Middle frontal gyrus (tissue), 1 donor: ENCODE measurements around the gene CES4A.
"Not testable (repeated sequence)": the region's sequence is repeated elsewhere in the genome, so short reads cannot be mapped to it uniquely, and the experiment has no call there.

ENCODE experiments used
- DNase-seq: peaks from one replicate; pipeline ENCODE4 v3.0.0-alpha.2; 2015; ENCODE audit warnings: low spot score; ENCODE audit errors: extremely low spot score

The CES4A gene

DNA sequence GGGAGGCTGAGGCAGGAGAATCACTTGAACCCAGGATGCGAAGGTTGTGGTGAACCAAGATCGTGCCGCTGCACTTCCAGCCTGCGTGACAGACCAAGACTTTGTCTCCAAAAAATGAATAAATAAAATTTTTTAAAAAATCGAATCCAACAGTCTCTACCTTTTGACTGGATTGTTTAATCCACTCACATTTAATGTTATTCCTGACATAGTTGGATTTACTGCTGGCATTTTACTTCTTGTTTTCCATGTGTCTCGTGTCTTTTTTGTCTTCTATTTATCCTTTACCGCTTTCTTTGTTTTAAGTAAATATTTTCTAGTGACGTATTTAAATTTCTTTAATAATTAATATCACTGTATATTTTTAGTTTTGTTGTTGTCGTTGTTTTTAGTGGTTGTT, 5.4 kb upstream of the CES4A start:
- DNase-seq = no peak

- DNase-seq = no peak
Observed at GRCh38 chr16:66984892-66985311, 3.5 kb upstream of the CES4A start.

DNA sequence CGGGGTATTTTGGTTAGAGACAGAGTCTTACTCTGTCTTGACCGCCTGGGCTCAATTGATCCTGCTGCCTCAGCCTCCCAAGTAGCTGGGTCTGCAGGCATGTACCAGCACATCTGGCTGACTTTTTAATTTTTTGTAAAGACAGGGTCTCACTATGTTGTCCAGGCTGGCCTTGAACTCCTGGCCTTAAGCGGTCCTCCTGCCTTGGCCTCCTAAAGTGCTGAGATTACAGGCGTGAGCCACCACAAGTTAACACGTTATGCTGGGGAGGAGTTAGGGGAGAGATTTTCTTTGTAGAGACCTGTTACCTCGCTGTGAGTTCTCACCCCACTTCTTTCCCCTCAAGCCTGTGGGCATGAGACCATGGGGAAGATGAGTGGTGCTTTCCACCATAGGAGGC, 1.8 kb upstream of the CES4A start:
- DNase-seq = no peak

- no peak for DNase-seq
Observed at GRCh38 chr16:66991545-66992077, 3.2 kb downstream of the CES4A start.

DNA sequence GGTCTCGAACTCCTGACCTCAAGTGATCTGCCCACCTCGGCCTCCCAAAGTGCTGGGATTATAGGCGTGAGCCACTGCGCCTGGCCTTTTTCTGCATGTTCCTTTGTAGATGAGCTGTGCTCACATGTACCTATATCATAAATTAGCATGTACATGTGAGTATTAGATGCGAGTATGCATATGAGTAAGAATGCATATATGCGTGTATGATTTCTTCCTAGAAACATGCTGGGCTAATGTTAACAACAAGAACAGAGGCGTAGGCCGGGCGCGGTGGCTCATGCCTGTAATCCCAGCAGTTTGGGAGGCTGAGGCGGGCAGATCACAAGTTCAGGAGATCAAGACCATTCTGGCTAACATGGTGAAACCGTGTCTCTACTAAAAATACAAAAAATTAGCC, 5.2 kb downstream of the CES4A start:
- not testable (repeated sequence) for DNase-seq

GRCh38 chr16:66996324-66996982, 8.1 kb downstream of the CES4A start:
- DNase-seq = peak; percentile 87

DNA sequence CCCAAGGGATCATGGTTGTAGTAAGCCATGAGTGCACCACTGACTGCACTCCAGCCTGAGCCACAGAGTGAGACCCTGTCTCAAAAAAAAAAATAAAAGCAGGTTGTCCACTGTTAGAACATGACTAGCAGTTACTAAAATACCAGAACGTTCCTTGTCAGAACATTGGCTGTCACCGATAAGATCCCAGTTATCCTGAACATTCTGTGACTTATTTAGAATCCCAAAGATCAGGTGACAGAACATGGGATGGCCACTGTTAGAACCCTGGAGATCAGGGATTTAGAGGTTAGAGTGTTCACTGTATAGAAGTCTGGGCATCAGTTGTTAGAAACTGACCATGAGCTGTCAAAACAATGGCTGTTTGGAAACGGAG, 8.6 kb downstream of the CES4A start:
- DNase-seq = no peak

GRCh38 chr16:67000384-67001351, 12.3 kb downstream of the CES4A start:
- DNase-seq = peak; percentile 66

DNA sequence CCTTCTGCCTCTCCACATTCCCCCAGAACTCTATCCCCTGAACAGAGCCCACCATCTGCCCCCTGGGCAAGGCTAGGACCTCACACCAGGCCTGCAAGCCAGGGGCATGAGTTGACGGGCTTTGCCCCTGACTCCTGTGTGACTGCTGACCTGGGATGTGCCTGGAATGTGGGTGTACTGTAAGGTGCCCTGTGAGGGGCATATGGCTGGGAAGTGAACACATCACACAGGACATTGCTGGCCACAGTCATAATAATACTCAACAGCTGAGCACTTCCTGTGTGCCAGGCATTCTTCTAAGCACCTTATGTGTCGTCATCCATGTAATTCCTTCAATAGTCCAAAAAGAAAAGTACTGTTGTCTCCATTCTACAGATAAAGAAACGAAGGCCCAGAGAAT, 13.3 kb downstream of the CES4A start:
- DNase-seq = no peak

DNA sequence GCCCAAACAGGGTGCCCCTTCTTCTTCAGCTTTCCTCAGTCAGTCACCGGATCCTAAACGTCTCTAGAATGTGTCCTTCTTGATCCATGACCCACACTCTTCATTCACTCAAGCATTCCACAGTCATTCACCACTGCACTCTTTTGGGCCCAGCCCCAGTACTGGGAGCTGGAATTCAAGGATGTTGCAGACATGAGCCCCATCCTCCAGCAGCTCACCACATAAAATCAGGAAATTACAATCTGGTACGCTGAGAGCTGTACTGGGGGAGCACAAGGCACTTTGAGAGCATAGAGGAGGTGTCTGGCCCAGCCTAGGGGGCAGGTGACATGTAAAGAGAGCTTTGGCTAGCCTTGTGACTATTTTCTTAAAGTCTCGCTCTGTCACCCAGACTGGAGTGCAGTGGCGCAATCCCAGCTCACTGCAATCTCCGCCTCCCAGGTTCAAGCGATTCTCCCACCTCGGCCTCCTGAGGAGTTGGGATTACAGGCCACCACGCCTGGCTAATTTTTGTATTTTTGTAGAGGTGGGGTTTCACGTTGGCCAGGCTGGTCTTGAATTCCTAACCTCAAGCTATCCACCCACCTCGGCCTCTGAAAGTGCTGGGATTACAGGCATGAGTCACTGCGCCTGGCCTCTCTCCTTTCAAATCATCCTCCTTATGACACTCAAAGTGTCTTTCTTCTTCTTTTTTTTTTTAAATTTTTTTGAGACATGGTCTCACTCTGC, 18.7 kb downstream of the CES4A start:
- DNase-seq = no peak

GRCh38 chr16:67009158-67009557, 20.8 kb downstream of the CES4A start:
- DNase-seq = no peak

DNA sequence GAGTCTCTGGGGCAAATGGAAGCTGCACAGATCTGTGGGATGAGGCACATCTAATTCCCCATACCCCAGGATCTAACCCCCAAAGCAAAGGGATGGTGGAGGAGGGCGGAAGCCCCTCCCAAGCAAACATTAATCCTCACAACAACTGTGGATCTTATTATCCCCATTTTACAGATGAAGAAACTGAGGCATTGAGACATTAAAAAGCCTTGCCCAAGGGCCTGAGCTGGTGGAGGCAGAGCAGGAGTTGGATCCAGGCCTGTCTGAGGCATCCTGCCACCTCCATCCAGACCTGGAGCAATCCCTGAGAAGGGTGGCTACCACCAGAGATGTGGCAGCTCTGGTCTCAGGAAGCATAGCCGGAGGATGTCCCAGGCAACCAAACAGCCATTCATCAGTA, 22.9 kb downstream of the CES4A start:
- DNase-seq = no peak

DNA sequence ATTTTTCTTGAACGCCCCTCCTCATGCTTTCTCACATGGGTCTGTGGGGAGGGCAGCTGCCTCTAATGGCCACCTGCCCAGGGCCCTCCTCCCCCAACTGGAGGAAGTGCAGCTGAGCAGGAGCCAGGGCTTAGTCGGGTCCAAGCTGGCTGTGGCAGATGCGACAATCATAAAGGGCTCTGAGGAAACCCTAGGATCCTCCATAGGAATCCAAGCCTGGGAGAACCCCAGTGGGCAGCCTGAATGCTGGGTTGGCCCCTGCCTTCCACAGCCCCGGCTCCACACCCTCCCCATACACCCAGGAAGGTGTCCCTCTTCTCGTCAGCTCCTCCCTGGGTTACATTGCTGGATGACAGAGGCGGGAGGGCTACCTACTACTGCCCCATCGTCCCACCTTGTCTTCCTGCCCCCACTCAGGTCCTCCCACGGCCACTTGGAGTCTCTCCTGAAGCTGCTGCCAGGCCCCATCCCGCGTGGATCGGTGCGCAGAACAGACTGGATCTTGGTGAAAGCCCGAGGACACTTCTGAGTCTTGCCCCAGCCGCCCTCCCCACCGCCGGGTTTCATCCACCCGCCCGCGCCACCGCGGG, 24.9 kb downstream of the CES4A start:
- DNase-seq = no peak

- DNase-seq = no peak
Observed at GRCh38 chr16:67013823-67014633, 25.6 kb downstream of the CES4A start.

- DNase-seq = no peak
Observed at GRCh38 chr16:67014634-67015312, 26.4 kb downstream of the CES4A start.

GRCh38 chr16:67015313-67015731, 26.9 kb downstream of the CES4A start:
- DNase-seq = no peak

DNA sequence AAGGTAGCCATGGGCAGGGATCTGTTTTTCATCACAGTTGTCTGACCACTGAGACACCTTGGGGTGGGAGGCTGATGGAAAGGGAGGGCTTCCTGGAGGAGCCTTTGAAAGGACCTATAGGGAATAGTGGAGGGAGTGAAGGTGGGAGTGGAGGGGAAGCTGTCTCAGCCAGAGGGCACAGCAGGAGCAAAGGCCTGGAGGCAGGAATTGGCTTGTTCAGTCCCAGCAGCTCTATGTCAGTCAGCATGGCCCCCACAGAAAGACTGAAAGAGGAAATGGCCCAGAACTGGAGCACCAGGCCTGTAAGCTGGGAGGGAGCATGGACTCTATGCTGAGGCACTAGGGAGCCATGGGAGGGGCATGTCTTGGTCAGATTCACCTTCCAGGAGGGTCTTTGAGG, 27.8 kb downstream of the CES4A start:
- no peak for DNase-seq

GRCh38 chr16:67016681-67017420, 28.5 kb downstream of the CES4A start:
- DNase-seq = no peak

DNA sequence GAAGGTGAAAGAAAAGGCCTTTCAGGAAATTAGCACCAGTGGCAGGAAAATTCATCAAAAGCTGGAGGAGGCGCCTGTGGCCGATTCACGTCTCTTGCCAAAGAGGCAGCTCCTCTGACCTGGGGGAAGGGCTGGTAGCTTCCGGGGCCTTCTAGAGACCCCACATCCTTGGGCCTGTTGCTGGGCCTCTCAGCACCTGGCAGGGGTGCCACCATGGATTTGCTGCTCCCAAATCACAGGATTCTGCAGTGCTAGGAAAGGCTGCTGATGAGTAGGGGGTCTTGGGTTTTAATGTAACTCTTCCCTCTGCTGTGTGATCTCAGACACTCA, 29.0 kb downstream of the CES4A start:
- no peak for DNase-seq
